ENCODE data around the gene YOD1.

GRCh38 chr1:207085887-207086286 lies 34.9 kb upstream of the YOD1 start:
- TF ChIP-seq POLR2A (IDR thresholded peaks at IDR 0.05; ENCODE audit: extremely low read depth, insufficient read length), result no peak
- TF ChIP-seq, protein P1, sequence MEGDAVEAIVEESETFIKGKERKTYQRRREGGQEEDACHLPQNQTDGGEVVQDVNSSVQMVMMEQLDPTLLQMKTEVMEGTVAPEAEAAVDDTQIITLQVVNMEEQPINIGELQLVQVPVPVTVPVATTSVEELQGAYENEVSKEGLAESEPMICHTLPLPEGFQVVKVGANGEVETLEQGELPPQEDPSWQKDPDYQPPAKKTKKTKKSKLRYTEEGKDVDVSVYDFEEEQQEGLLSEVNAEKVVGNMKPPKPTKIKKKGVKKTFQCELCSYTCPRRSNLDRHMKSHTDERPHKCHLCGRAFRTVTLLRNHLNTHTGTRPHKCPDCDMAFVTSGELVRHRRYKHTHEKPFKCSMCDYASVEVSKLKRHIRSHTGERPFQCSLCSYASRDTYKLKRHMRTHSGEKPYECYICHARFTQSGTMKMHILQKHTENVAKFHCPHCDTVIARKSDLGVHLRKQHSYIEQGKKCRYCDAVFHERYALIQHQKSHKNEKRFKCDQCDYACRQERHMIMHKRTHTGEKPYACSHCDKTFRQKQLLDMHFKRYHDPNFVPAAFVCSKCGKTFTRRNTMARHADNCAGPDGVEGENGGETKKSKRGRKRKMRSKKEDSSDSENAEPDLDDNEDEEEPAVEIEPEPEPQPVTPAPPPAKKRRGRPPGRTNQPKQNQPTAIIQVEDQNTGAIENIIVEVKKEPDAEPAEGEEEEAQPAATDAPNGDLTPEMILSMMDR (IDR thresholded peaks at IDR 0.05; ENCODE audit: low read depth, low read length), result no peak
- TF ChIP-seq, protein P2, sequence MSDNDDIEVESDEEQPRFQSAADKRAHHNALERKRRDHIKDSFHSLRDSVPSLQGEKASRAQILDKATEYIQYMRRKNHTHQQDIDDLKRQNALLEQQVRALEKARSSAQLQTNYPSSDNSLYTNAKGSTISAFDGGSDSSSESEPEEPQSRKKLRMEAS (IDR thresholded peaks at IDR 0.05; ENCODE audit: low read depth, low read length), result no peak

All from NB4 (cell line).